GM12873 (cell line): ENCODE data around the gene TRIM46.

Source experiments
- TF ChIP-seq, protein P1 (sequence below): IDR thresholded peaks from 2 replicates; pipeline ENCODE4 v1.5.1; 2012; ENCODE audit warnings: low read depth, mild to moderate bottlenecking, moderate library complexity, low read length, control low read depth; ENCODE audit not compliant: insufficient read depth; ENCODE audit errors: missing control alignments

The TRIM46 gene

GRCh38 chr1:155199792-155200191 is 26.1 kb downstream of the TRIM46 start:
- TF ChIP-seq, protein P1, sequence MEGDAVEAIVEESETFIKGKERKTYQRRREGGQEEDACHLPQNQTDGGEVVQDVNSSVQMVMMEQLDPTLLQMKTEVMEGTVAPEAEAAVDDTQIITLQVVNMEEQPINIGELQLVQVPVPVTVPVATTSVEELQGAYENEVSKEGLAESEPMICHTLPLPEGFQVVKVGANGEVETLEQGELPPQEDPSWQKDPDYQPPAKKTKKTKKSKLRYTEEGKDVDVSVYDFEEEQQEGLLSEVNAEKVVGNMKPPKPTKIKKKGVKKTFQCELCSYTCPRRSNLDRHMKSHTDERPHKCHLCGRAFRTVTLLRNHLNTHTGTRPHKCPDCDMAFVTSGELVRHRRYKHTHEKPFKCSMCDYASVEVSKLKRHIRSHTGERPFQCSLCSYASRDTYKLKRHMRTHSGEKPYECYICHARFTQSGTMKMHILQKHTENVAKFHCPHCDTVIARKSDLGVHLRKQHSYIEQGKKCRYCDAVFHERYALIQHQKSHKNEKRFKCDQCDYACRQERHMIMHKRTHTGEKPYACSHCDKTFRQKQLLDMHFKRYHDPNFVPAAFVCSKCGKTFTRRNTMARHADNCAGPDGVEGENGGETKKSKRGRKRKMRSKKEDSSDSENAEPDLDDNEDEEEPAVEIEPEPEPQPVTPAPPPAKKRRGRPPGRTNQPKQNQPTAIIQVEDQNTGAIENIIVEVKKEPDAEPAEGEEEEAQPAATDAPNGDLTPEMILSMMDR, result no peak

DNA sequence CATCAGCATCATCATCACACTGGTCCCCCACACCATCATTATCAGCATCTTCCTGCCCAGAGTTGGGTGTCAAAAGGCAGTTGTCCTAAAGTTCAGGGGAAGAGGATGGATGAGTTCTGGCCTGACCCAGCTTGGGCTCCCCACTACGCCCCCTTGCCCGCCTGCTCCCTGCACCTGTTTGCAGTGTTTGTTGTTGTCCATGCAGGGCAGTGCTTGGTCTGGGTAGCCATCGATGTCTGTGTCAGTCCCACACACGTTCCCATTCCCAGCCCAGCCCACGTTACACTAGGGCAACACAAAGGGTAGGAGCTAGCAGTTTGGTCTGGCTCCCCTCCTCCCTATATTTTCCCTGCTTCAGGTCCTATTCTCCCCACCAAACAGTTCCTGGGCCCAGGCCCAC is 27.3 kb downstream of the TRIM46 start:
- TF ChIP-seq, protein P1, result no peak

- TF ChIP-seq, protein P1, result no peak
Observed at GRCh38 chr1:155202198-155202597, 28.5 kb downstream of the TRIM46 start.

- TF ChIP-seq, protein P1, result no peak
Observed at GRCh38 chr1:155202731-155203515, 29.3 kb downstream of the TRIM46 start.

- TF ChIP-seq, protein P1, result no peak
Observed at GRCh38 chr1:155205035-155205434, 31.4 kb downstream of the TRIM46 start.

- TF ChIP-seq, protein P1, result no peak
Observed at GRCh38 chr1:155205969-155206593, 32.4 kb downstream of the TRIM46 start.

DNA sequence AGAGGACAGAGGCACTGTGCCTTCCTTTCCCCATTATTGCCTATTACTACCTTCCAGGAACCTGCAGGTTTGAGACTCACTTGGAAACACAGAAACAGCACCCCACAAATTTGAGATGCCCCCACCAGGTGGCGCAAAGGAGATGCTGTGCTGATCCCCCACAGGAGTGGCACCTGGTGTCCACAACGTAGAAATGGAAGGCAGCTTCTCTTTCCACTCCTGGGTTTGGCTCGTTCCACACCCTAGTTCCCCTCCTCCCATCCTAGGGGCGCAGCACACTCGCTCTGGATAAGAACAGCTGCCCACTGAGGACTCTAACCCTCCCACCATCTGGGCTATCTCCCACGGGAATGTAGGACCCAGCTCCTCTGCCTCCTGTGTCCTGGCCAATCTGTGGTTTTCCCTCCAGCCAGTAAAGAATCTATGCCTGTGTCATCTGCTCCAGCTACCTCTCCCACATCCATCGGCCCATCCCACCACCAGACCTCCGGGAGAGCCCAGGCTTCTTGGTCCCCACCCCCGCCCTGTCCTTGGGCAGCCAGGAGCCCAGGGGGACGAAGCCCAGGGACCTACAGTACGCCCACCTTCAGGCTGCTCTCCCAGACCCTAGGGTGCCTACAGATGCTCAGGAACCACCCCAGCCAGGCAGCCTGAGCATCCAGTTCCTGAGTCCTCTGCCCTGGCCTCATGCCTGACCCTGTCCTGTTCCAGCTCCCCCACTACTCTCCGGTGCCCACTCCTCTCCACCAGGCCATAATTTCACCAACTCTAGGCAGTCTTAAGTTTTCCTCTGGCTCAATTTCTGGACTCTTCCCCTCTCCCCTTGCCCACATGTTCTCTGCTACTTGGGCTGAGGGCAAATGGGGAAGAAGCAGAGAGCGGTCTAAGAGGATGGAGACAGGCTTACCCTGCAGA is 33.5 kb downstream of the TRIM46 start:
- TF ChIP-seq, protein P1, result peak; percentile 92
